B cell (primary cell): ENCODE measurements around the gene CARD8.

Source experiments
- EZH2 ChIP-seq: IDR thresholded peaks from 2 replicates; pipeline ENCODE4 v1.6.1; 2012; ENCODE audit warnings: borderline replicate concordance, low read depth, mild to moderate bottlenecking, moderate library complexity, low read length; ENCODE audit not compliant: insufficient read depth, poor library complexity, severe bottlenecking
- TF ChIP-seq, protein P1 (sequence below): fragments of 200-600 bp; IDR thresholded peaks from one replicate; pipeline ENCODE4 v1.8.0; 2022; ENCODE audit warnings: antibody characterized with exemption, mild to moderate bottlenecking

DNA sequence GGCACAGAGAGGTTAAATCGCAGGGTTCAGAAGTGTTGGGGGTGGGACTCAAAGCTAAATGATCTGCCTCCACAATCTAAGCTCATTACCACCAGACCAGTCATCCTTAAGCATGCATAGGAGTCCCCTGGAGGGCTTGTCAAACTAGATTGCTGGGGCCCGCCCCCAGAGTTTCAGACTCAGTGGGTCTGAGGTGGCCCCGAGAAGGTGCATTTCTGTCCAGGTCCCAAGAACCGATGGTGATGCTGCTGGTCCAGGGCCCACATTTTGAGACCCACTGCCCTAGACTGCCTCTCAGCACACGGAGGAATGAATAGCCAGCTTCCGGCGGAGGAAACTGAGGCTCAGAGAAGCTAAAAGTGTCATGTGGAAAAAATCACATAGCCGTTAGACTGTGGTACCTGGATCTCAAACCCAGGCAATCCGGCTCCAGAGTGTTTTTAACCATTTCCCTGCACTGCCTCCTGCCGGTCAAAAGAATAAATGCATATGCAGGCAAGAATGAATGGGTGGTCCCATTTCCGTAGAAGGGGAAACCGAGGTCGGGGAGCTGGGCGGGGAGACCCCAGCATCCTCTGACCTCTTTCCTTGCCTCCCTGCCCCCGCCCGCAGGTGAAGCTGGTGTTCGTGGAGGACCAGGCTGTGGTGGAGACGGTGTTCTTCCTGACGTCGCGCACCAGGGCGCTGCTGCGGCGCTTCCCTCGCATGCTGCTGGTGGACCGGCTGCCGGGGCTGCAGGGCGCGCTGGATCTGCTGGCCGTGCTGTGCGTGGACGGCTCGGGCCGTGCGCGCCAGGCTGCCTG lies 61.5 kb downstream of the CARD8 start:
- TF ChIP-seq, protein P1, sequence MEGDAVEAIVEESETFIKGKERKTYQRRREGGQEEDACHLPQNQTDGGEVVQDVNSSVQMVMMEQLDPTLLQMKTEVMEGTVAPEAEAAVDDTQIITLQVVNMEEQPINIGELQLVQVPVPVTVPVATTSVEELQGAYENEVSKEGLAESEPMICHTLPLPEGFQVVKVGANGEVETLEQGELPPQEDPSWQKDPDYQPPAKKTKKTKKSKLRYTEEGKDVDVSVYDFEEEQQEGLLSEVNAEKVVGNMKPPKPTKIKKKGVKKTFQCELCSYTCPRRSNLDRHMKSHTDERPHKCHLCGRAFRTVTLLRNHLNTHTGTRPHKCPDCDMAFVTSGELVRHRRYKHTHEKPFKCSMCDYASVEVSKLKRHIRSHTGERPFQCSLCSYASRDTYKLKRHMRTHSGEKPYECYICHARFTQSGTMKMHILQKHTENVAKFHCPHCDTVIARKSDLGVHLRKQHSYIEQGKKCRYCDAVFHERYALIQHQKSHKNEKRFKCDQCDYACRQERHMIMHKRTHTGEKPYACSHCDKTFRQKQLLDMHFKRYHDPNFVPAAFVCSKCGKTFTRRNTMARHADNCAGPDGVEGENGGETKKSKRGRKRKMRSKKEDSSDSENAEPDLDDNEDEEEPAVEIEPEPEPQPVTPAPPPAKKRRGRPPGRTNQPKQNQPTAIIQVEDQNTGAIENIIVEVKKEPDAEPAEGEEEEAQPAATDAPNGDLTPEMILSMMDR: peak; percentile 62
- no peak for TF ChIP-seq EZH2
